Measurements from ENCODE around the gene ZCCHC14. TPM values are rescaled to one million over a fixed set of nuclear protein-coding genes. Genes with fewer than 3 reads are reported as not detected.

ZCCHC14 gene
- total RNA-seq, 2 donors from 2014 or later: 24.5 to 24.6 TPM

GRCh38 chr16:87453326-87453725 lies 39.5 kb downstream of the ZCCHC14 start:
- no peak for TF ChIP-seq CTCF (IDR thresholded peaks at IDR 0.05)
- Histone ChIP-seq H3K4me1 (peaks cover 4% of the 10 kb centered on the region), H3K9me3 (no peaks in the 10 kb centered on the region), H3K36me3 (no peaks in the 10 kb centered on the region), H3K27ac (no peak overlapping the region), H3K27me3 (no peaks in the 10 kb centered on the region), H3K4me3 (no peak overlapping the region), H3K9ac (ENCODE audit: low read depth in 2 of 2, low read length in 2 of 2) (no peak overlapping the region)
- DNase-seq: no peak
- intact Hi-C loops (cut with DNase I): no loop called here

- no peak for DNase-seq
- H3K9ac ChIP-seq (ENCODE audit: low read depth in 2 of 2, low read length in 2 of 2): no peak overlapping the region
- no peaks in the 10 kb centered on the region for H3K27me3 ChIP-seq
- no peaks in the 10 kb centered on the region for H3K9me3 ChIP-seq
- no peak overlapping the region for H3K4me3 ChIP-seq
- H3K4me1 ChIP-seq: no peaks in the 10 kb centered on the region
- intact Hi-C loops (cut with DNase I): no loop called here
- no peak for TF ChIP-seq CTCF (IDR thresholded peaks at IDR 0.05)
- no peak overlapping the region for H3K27ac ChIP-seq
- H3K36me3 ChIP-seq: no peaks in the 10 kb centered on the region
Observed at GRCh38 chr16:87451563-87452210, 41.1 kb downstream of the ZCCHC14 start.

GRCh38 chr16:87448866-87449265 lies 44.0 kb downstream of the ZCCHC14 start:
- Histone ChIP-seq H3K27ac (no peak overlapping the region), H3K9ac (ENCODE audit: low read depth in 2 of 2, low read length in 2 of 2) (no peak overlapping the region), H3K4me1 (no peaks in the 10 kb centered on the region), H3K36me3 (no peaks in the 10 kb centered on the region), H3K9me3 (no peaks in the 10 kb centered on the region), H3K4me3 (no peak overlapping the region), H3K27me3 (no peaks in the 10 kb centered on the region)
- intact Hi-C loops (cut with DNase I): no loop called here
- DNase-seq: no peak
- TF ChIP-seq CTCF (IDR thresholded peaks at IDR 0.05): no peak

- intact Hi-C loops (cut with DNase I): no loop called here
- Histone ChIP-seq H3K9ac (ENCODE audit: low read depth in 2 of 2, low read length in 2 of 2) (no peak overlapping the region), H3K9me3 (no peaks in the 10 kb centered on the region), H3K4me1 (no peaks in the 10 kb centered on the region), H3K4me3 (no peak overlapping the region), H3K27me3 (no peaks in the 10 kb centered on the region), H3K36me3 (no peaks in the 10 kb centered on the region), H3K27ac (peak overlapping the region; percentile 34)
- no peak for TF ChIP-seq CTCF (IDR thresholded peaks at IDR 0.05)
- no peak for DNase-seq
Observed at GRCh38 chr16:87447323-87447722, 45.5 kb downstream of the ZCCHC14 start.

GRCh38 chr16:87446479-87446878 lies 46.3 kb downstream of the ZCCHC14 start:
- Histone ChIP-seq H3K9me3 (no peaks in the 10 kb centered on the region), H3K27ac (peak overlapping the region; percentile 34), H3K4me1 (no peaks in the 10 kb centered on the region), H3K9ac (ENCODE audit: low read depth in 2 of 2, low read length in 2 of 2) (no peak overlapping the region), H3K4me3 (no peak overlapping the region), H3K27me3 (no peaks in the 10 kb centered on the region), H3K36me3 (no peaks in the 10 kb centered on the region)
- DNase-seq: no peak
- TF ChIP-seq CTCF (IDR thresholded peaks at IDR 0.05): no peak
- intact Hi-C loops (cut with DNase I): no loop called here

Measured in colonic mucosa (tissue), 4 donors.